Heart left ventricle (tissue), 16 donors: ENCODE measurements around the gene CACNA2D3. TPM values are rescaled to one million over a fixed set of nuclear protein-coding genes. Genes with fewer than 3 reads are reported as not detected.

Experiments used
- ATAC-seq, 4 donors: fragments of 200-7000 bp; cut with Tn5 transposase; one replicate each; pipeline ENCODE4 v1.9.1; 2020 to 2022; ENCODE audit warnings: moderate library complexity in 4 of 4, mild to moderate bottlenecking in 3 of 4, moderate number of reproducible peaks in 1 of 4
- DNase-seq, 5 donors: peaks; one replicate each; pipeline ENCODE4 v3.0.0-alpha.2; 2020
- H3K27ac ChIP-seq, 12 donors: fragments of 200-600 bp; sonication (generic) in 4 of 12; one replicate each; pipeline versions ENCODE4 v1.5.0 to v1.8.0; 2016 to 2022; ENCODE audit warnings: mild to moderate bottlenecking in 2 of 12
- H3K27me3 ChIP-seq, 9 donors: fragments of 200-600 bp; sonication (generic) in 2 of 9; one replicate each; pipeline versions ENCODE4 v1.5.1 to v1.8.0; 2016 to 2022; ENCODE audit warnings: mild to moderate bottlenecking in 3 of 9
- H3K36me3 ChIP-seq, 9 donors: fragments of 200-600 bp; sonication (generic) in 2 of 9; one replicate each; pipeline versions ENCODE4 v1.5.0 to v1.8.0; 2018 to 2022; ENCODE audit warnings: mild to moderate bottlenecking in 2 of 9
- H3K4me1 ChIP-seq, 12 donors: fragments of 200-600 bp; sonication (generic) in 4 of 12; one replicate each; pipeline versions ENCODE4 v1.5.0 to v1.8.0; 2016 to 2022; ENCODE audit warnings: mild to moderate bottlenecking in 3 of 12
- H3K4me3 ChIP-seq, 12 donors: fragments of 200-600 bp; sonication (generic) in 4 of 12; one replicate each; pipeline versions ENCODE4 v1.5.0 to v1.8.0; 2017 to 2022; ENCODE audit warnings: mild to moderate bottlenecking in 9 of 12, moderate library complexity in 4 of 12
- H3K9me3 ChIP-seq, 12 donors: fragments of 200-600 bp; sonication (generic) in 4 of 12; one replicate each; pipeline versions ENCODE4 v1.5.0 to v1.8.0; 2016 to 2022; ENCODE audit warnings: mild to moderate bottlenecking in 1 of 12
- CTCF ChIP-seq, 12 donors: fragments of 200-600 bp; sonication (generic) in 4 of 12; IDR thresholded peaks; one replicate each; pipeline versions ENCODE4 v1.5.0 to v1.8.0; 2018 to 2022; ENCODE audit warnings: antibody characterized with exemption in 12 of 12, mild to moderate bottlenecking in 5 of 12
- POLR2A ChIP-seq, 2 donors: fragments of 450-650 bp; IDR thresholded peaks; one replicate each; pipeline ENCODE4 v1.6.1; 2017; ENCODE audit warnings: antibody characterized with exemption in 2 of 2, mild to moderate bottlenecking in 2 of 2, moderate library complexity in 2 of 2
- WGBS, 4 donors: extraction: QIAGEN DNeasy Blood & Tissue Kit in 2 of 4; methylation state at CpG; one replicate each; pipeline versions ENCODE4 v1.1.5 to v1.1.7; 2013 to 2018; 5-methylcytosine and 5-hydroxymethylcytosine counted together
- intact Hi-C, 10 donors: fragments of 100-400 bp; cut with DNase I; formaldehyde crosslinking; loops; one replicate each; pipeline versions ENCODE4 v1.11.1 to v1.14.2; 2022
- polyA plus RNA-seq, 2 donors: library from polyadenylated mRNA; stranded (reverse); fragments of 200-250 nt; gene quantifications; one replicate each; pipeline ENCODE4 v1.2.3, GENCODE V29; 2013
- total RNA-seq, 9 donors: library from RNA; depleted of rRNA in 2 of 9; stranded (reverse); fragments of >200 nt in 2 of 9; fragmentation: NEBNext Ultra II Directional in 3 of 9; extraction: Animal tissue kit (Norgen Biotek cat#: 25700) in 3 of 9; gene quantifications; one replicate each; pipeline versions ENCODE4 v1.1.0 to v1.2.4, GENCODE V29; 2016 to 2023
- donor health status: ischemic (EF 13 %, LVEDD 7.1; RV severe dilation, severe dysfunction).
- donor health status: healthy with polysubstance abuse.
- donor health status: DM: no; HTN: yes; CAD: no.
- donor health status: DM: no; HTN: no; CAD: no.
- donor health status: ischemic (EF 25% LVEDD 6.9; RV normal size, moderate dysfunction).
- donor health status: ischemic (EF 25% LVEDD 5.7; RV mildly dilated, moderate dysfunction).
- donor health status: healthy.
- donor health status: DM: yes; HTN: yes; CAD: no.
- donor health status: ischemic (EF 35%, LVEDD 5.7; RV mildly dilated, moderate dysfunction).
- donor health status: nonischemic (EF 11% LVEDD 7.7; RV severe dilation, severe dysfunction).
- donor health status: DM: yes; HTN: yes; CAD: no.
- donor health status: PGD.
- donor health status: ischemic (EF 29% LVEDD 5.4; RV normal size, mild dysfunction).
- donor health status: nonischemic (EF 23%, LVEDD 6.1; RV moderate dilation, normal function).

The CACNA2D3 gene
- total and polyA plus RNA-seq, 11 donors: 0.17 to 25.1 (median 12.8) TPM

GRCh38 chr3:54133196-54133595 is 10.8 kb downstream of the CACNA2D3 start:
- intact Hi-C loops: loop anchor here in 1 of 10 donors (10.0 kb wide), 1 partner anchor 188 kb away; no protein-coding TSS in a partner anchor
- no peak overlapping the region for H3K4me3 ChIP-seq
- no peak for ATAC-seq
- no peaks in the 10 kb centered on the region for H3K36me3 ChIP-seq
- H3K27ac ChIP-seq: no peak overlapping the region
- TF ChIP-seq CTCF (IDR thresholded peaks at IDR 0.05) (no peak), POLR2A (IDR thresholded peaks at IDR 0.05) (no peak)
- no peaks in the 10 kb centered on the region for H3K9me3 ChIP-seq
- DNase-seq: no peak
- H3K4me1 ChIP-seq: peaks cover 0 to 5% (median 0%) of the 10 kb centered on the region in 12 donors
- 64 to 73% (median 68%) methylated on average over 5 of the region's 5 CpGs for WGBS, 4 donors
- H3K27me3 ChIP-seq: no peaks in the 10 kb centered on the region

- no peak for ATAC-seq
- H3K4me1 ChIP-seq: peaks cover 0 to 5% (median 0%) of the 10 kb centered on the region in 12 donors
- no peak overlapping the region for H3K4me3 ChIP-seq
- no peak for TF ChIP-seq CTCF (IDR thresholded peaks at IDR 0.05)
- TF ChIP-seq POLR2A (IDR thresholded peaks at IDR 0.05): no peak
- intact Hi-C loops: loop anchor here in 1 of 10 donors (10.0 kb wide), 1 partner anchor 189 kb away; no protein-coding TSS in a partner anchor
- no peak for DNase-seq
- H3K27me3 ChIP-seq: no peaks in the 10 kb centered on the region
- H3K9me3 ChIP-seq: no peaks in the 10 kb centered on the region
- WGBS, 4 donors: 51 to 75% (median 65%) methylated on average over 8 of the region's 8 CpGs
- no peaks in the 10 kb centered on the region for H3K36me3 ChIP-seq
- H3K27ac ChIP-seq: no peak overlapping the region
Measured at GRCh38 chr3:54134155-54134554, 11.8 kb downstream of the CACNA2D3 start.

- H3K9me3 ChIP-seq: no peaks in the 10 kb centered on the region
- no peaks in the 10 kb centered on the region for H3K27me3 ChIP-seq
- H3K36me3 ChIP-seq: no peaks in the 10 kb centered on the region
- H3K4me3 ChIP-seq: no peak overlapping the region
- no peak for ATAC-seq
- TF ChIP-seq CTCF (IDR thresholded peaks at IDR 0.05): no peak
- TF ChIP-seq POLR2A (IDR thresholded peaks at IDR 0.05): no peak
- H3K27ac ChIP-seq: no peak overlapping the region
- intact Hi-C loops: loop anchor here in 1 of 10 donors (10.0 kb wide), 1 partner anchor 190 kb away; no protein-coding TSS in a partner anchor
- peaks cover 0 to 5% (median 0%) of the 10 kb centered on the region in 12 donors for H3K4me1 ChIP-seq
- no peak for DNase-seq
- 84 to 91% (median 85%) methylated on average over 12 of the region's 12 CpGs for WGBS, 4 donors
Measured at GRCh38 chr3:54134713-54135112, 12.4 kb downstream of the CACNA2D3 start.

- no peak for DNase-seq
- intact Hi-C loops: loop anchor here in 1 of 10 donors (10.0 kb wide), 1 partner anchor 193 kb away; no protein-coding TSS in a partner anchor
- H3K27me3 ChIP-seq: no peaks in the 10 kb centered on the region
- no peaks in the 10 kb centered on the region for H3K4me1 ChIP-seq
- no peak for ATAC-seq
- no peak overlapping the region for H3K27ac ChIP-seq
- no peak for TF ChIP-seq CTCF (IDR thresholded peaks at IDR 0.05)
- H3K9me3 ChIP-seq: no peaks in the 10 kb centered on the region
- H3K4me3 ChIP-seq: no peak overlapping the region
- WGBS, 4 donors: 64 to 71% (median 68%) methylated on average over 5 of the region's 5 CpGs
- H3K36me3 ChIP-seq: no peaks in the 10 kb centered on the region
Measured at GRCh38 chr3:54137311-54137710, 15.0 kb downstream of the CACNA2D3 start.
